Endothelial cell of umbilical vein (primary cell): Measurements from ENCODE around the gene LARP1B.

ENCODE experiments used
- GATA2 ChIP-seq: IDR thresholded peaks from 2 replicates; pipeline ENCODE4 v1.7.0; 2011; ENCODE audit warnings: low read depth, mild to moderate bottlenecking, moderate library complexity, mixed read lengths, low read length; ENCODE audit not compliant: insufficient read length, insufficient read depth
- TF ChIP-seq, protein P1 (sequence below), 2 donors: IDR thresholded peaks; 1 replicate in 1 of 2; 2 replicates in 1 of 2; pipeline ENCODE4 v1.5.1; 2011; ENCODE audit warnings: low read length in 2 of 2, mild to moderate bottlenecking in 2 of 2, moderate library complexity in 2 of 2, control low read depth in 1 of 2, inconsistent platforms in 1 of 2, low read depth in 1 of 2; ENCODE audit not compliant: insufficient read depth in 1 of 2; ENCODE audit errors: extremely low read depth in 1 of 2
- TF ChIP-seq, protein P2 (sequence below): IDR thresholded peaks from 2 replicates; pipeline ENCODE4 v1.6.1; 2011; ENCODE audit not compliant: insufficient read depth, insufficient read length

DNA sequence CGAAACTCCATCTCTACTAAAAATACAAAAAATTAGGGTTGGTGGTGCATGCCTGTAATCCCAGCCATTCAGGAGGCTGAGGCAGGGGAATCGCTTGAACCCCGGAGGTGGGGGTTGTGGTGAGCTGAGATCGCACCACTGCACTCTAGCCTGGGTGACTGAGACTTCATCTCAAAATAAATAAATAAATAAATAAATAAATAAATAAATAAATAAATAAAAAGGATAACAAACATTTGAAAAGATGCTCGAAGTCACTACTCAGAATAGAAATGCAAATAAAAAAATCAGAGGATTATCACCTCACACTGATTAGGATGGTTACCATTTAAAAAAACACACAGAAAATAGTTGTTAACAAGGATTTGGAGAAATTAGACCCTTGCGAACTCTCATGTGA is 73.8 kb downstream of the LARP1B start:
- TF ChIP-seq, protein P1, sequence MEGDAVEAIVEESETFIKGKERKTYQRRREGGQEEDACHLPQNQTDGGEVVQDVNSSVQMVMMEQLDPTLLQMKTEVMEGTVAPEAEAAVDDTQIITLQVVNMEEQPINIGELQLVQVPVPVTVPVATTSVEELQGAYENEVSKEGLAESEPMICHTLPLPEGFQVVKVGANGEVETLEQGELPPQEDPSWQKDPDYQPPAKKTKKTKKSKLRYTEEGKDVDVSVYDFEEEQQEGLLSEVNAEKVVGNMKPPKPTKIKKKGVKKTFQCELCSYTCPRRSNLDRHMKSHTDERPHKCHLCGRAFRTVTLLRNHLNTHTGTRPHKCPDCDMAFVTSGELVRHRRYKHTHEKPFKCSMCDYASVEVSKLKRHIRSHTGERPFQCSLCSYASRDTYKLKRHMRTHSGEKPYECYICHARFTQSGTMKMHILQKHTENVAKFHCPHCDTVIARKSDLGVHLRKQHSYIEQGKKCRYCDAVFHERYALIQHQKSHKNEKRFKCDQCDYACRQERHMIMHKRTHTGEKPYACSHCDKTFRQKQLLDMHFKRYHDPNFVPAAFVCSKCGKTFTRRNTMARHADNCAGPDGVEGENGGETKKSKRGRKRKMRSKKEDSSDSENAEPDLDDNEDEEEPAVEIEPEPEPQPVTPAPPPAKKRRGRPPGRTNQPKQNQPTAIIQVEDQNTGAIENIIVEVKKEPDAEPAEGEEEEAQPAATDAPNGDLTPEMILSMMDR (IDR thresholded peaks at IDR 0.05; ENCODE audit: extremely low read depth in 1 of 2, insufficient read depth in 1 of 2, low read depth in 1 of 2, low read length in 2 of 2): no peak
- no peak for TF ChIP-seq GATA2
- TF ChIP-seq, protein P2, sequence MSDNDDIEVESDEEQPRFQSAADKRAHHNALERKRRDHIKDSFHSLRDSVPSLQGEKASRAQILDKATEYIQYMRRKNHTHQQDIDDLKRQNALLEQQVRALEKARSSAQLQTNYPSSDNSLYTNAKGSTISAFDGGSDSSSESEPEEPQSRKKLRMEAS: no peak
